PC-3 (cell line): ENCODE measurements around the gene PLIN5. TPM values are rescaled to one million over a fixed set of nuclear protein-coding genes. Genes with fewer than 3 reads are reported as not detected.
A peak's percentile ranks its signal among the peaks of the same experiment; 100 is the strongest.

ENCODE experiments used
- ATAC-seq: fragments of 200-7000 bp; cut with Tn5 transposase; 2 replicates; pipeline ENCODE4 v1.9.1; 2020; ENCODE audit warnings: mild to moderate bottlenecking, moderate library complexity
- BruUV-seq: library from RNA; stranded (reverse); fragments of 400-500 nt; replicated peaks from 2 replicates; lab custom pipeline; 2021; lab: Mats Ljungman, UMichigan
- CTCF ChIA-PET: fragments of 300-600 bp; sonication (Branson Sonifier 250); formaldehyde crosslinking; loops from one replicate; lab custom pipeline; 2022; ENCODE audit warnings: antibody characterized with exemption; lab: Charles Lee
- POLR2A ChIA-PET: fragments of 300-600 bp; sonication (Branson Sonifier 250); formaldehyde crosslinking; loops from one replicate; lab custom pipeline; 2022; ENCODE audit warnings: antibody characterized with exemption; ENCODE audit not compliant: unreplicated experiment; lab: Charles Lee
- DNase-seq: peaks from one replicate; pipeline ENCODE4 v3.0.0-alpha.2; 2015
- H2AFZ ChIP-seq: fragments of 300-600 bp; sonication (generic); 2 replicates; pipeline ENCODE4 v1.6.0; 2016; ENCODE audit warnings: antibody characterized with exemption, low read length
- H3F3A ChIP-seq: fragments of 300-600 bp; sonication (generic); one replicate; pipeline ENCODE4 v1.6.0; 2017; ENCODE audit warnings: antibody characterized with exemption, low read length, control low read depth, mild to moderate bottlenecking; ENCODE audit not compliant: unreplicated experiment
- H3K27ac ChIP-seq: fragments of 300-600 bp; sonication (generic); 2 replicates; pipeline ENCODE4 v1.5.1; 2016; ENCODE audit warnings: mild to moderate bottlenecking, low read length
- H3K27me3 ChIP-seq: fragments of 300-600 bp; sonication (generic); 2 replicates; pipeline ENCODE4 v1.6.1; 2016; ENCODE audit warnings: low read length, mixed read lengths
- H3K36me3 ChIP-seq: fragments of 300-600 bp; sonication (generic); 2 replicates; pipeline ENCODE4 v1.6.1; 2016; ENCODE audit warnings: low read depth, mixed run types, low read length, mixed read lengths
- H3K4me1 ChIP-seq: fragments of 300-600 bp; sonication (generic); 2 replicates; pipeline ENCODE4 v1.5.1; 2016; ENCODE audit warnings: low read length; ENCODE audit not compliant: insufficient read depth
- H3K4me2 ChIP-seq: fragments of 300-600 bp; sonication (generic); 2 replicates; pipeline ENCODE4 v1.6.0; 2016; ENCODE audit warnings: low read length
- H3K4me3 ChIP-seq: fragments of 300-600 bp; sonication (generic); 2 replicates; pipeline ENCODE4 v1.5.1; 2016; ENCODE audit warnings: mild to moderate bottlenecking, low read length, mixed read lengths
- H3K79me2 ChIP-seq: fragments of 300-600 bp; sonication (generic); 2 replicates; pipeline ENCODE4 v1.6.1; 2017; ENCODE audit warnings: low read length, mixed read lengths
- H3K9ac ChIP-seq: fragments of 300-600 bp; sonication (generic); 2 replicates; pipeline ENCODE4 v1.6.0; 2016; ENCODE audit warnings: mild to moderate bottlenecking, low read length
- H3K9me2 ChIP-seq: fragments of 300-600 bp; sonication (generic); replicated peaks from 2 replicates; pipeline ENCODE4 v1.6.1; 2016; ENCODE audit warnings: mixed run types, low read length, mixed read lengths
- H3K9me3 ChIP-seq: fragments of 300-600 bp; sonication (generic); 2 replicates; pipeline ENCODE4 v1.6.1; 2016; ENCODE audit warnings: low read length, mixed read lengths
- H4K20me1 ChIP-seq: fragments of 300-600 bp; sonication (generic); 2 replicates; pipeline ENCODE4 v1.6.1; 2016; ENCODE audit warnings: low read length, mixed read lengths
- CTCF ChIP-seq: fragments of 300-600 bp; sonication (generic); conservative IDR thresholded peaks from 2 replicates; pipeline ENCODE4 v1.5.1; 2017; ENCODE audit warnings: antibody characterized with exemption, low read depth, mild to moderate bottlenecking, low read length
- EZH2 ChIP-seq: fragments of 300-600 bp; sonication (generic); IDR thresholded peaks from one replicate; pipeline ENCODE4 v1.6.1; 2017; ENCODE audit warnings: antibody characterized with exemption, mild to moderate bottlenecking, low read length; ENCODE audit not compliant: unreplicated experiment
- EZH2phosphoT487 ChIP-seq: fragments of 300-600 bp; sonication (generic); IDR thresholded peaks from 2 replicates; pipeline ENCODE4 v1.6.1; 2018; ENCODE audit warnings: mild to moderate bottlenecking, antibody characterized with exemption, low read length, borderline replicate concordance
- intact Hi-C: fragments of 100-400 bp; cut with micrococcal nuclease; formaldehyde crosslinking; loops from 2 replicates; pipeline ENCODE4 v1.9.0; 2023
- total RNA-seq: library from RNA; depleted of rRNA; stranded (reverse); fragments of >200 nt; gene quantifications from 2 replicates; pipeline ENCODE4 v1.2.3, GENCODE V29; 2014; rRNA removed

Gene PLIN5
- total RNA-seq, 1 experiment from 2014 or later, result 1.2 TPM

- Histone ChIP-seq H3K79me2 (peaks cover 28% of the 10 kb centered on the region), H3K9me3 (no peaks in the 10 kb centered on the region), H2AFZ (no peak overlapping the region), H3K4me3 (peak overlapping the region; percentile 98; the same call in 1 of the 2 replicates), H4K20me1 (no peaks in the 10 kb centered on the region), H3K27ac (no peak overlapping the region), H3K27me3 (no peaks in the 10 kb centered on the region), H3K9me2 (no peaks in the 10 kb centered on the region), H3K36me3 (peaks cover 10% of the 10 kb centered on the region; the same call in 1 of the 2 replicates), H3K4me1 (peaks cover 13% of the 10 kb centered on the region; the same call in 1 of the 2 replicates), H3F3A (no peaks in the 10 kb centered on the region), H3K4me2 (peak overlapping the region; percentile 99), H3K9ac (no peak overlapping the region)
- no peak for TF ChIP-seq EZH2phosphoT487
- TF ChIP-seq CTCF, result no peak
- TF ChIP-seq EZH2, result no peak
- DNase-seq (no peak), ATAC-seq (no peak)
- CTCF ChIA-PET, result no interaction called here
- POLR2A ChIA-PET, result no interaction called here
- intact Hi-C loops, result loop anchor here (5.0 kb wide), 1 partner anchor 43 kb away; the partner anchor contains the start of gene PLIN4
- no TSS peak for BruUV-seq
Measured at GRCh38 chr19:4473763-4474513, 61.1 kb downstream of the PLIN5 start.

DNA sequence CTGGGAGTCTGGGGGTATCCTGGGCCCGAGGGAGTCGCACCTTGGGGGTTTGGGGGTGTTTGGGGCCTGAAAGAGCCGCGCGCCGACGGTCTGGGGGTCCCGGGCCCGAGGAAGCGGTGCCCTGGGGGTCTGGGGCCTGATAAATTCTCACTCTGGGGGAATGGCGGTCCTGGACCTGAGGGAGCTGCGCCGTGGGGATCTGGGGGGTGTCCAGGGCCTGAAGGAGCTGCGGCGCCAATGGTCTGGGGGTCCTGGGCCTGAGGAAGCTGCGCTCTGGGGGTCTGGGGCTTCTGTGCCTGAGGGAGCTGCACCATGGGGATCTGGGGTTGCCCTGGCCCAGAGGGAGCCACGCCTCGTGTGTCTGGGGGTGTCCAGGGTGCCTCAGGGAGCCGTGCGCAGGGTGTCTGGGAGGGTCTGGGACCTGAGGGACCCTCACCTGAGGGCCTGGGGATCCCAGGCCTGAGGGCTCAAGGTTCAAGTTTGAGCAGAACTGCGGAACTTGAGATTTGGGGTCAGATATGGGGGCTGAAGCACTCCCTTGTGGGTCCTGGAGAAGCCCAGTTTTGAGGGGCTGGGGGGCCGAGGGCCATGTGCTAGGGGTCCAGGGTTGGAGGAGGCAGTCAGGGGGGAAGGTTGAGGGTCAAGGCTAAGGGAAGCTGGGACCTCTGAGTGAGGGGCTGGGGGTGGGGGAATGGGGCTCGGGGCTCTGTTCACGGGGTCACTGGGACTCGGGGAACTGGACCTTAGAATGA lies 61.8 kb downstream of the PLIN5 start:
- H2AFZ ChIP-seq, result no peak overlapping the region
- peaks cover 7% of the 10 kb centered on the region; the same call in 1 of the 2 replicates for H3K36me3 ChIP-seq
- no peaks in the 10 kb centered on the region for H3K27me3 ChIP-seq
- peak overlapping the region; percentile 98 for H3K4me3 ChIP-seq
- ChIA-PET CTCF (no interaction called here), POLR2A (no interaction called here)
- H3F3A ChIP-seq, result no peaks in the 10 kb centered on the region
- TF ChIP-seq CTCF (no peak), EZH2 (no peak), EZH2phosphoT487 (no peak)
- no peak for ATAC-seq
- peaks cover 13% of the 10 kb centered on the region; the same call in 1 of the 2 replicates for H3K4me1 ChIP-seq
- no peak overlapping the region for H3K27ac ChIP-seq
- BruUV-seq, result no TSS peak
- intact Hi-C loops, result loop anchor here (5.0 kb wide), 1 partner anchor 44 kb away; the partner anchor contains the start of gene PLIN4
- peak overlapping the region; percentile 89 for H3K9ac ChIP-seq
- no peaks in the 10 kb centered on the region for H3K9me3 ChIP-seq
- DNase-seq, result no peak
- peak overlapping the region; percentile 99 for H3K4me2 ChIP-seq
- H3K9me2 ChIP-seq, result no peaks in the 10 kb centered on the region
- H3K79me2 ChIP-seq, result peaks cover 28% of the 10 kb centered on the region
- H4K20me1 ChIP-seq, result no peaks in the 10 kb centered on the region

Other genes starting within 250 kb of the PLIN5 start
- gene TMIGD2, start 232.8 kb downstream of the PLIN5 start, total RNA-seq, result not detected in 2 replicates
- gene FSD1, start 230.6 kb downstream of the PLIN5 start, total RNA-seq, result 8.7 and 11.3 TPM in 2 replicates
- 71.1 and 72.6 TPM in 2 replicates for gene STAP2, start 196.4 kb downstream of the PLIN5 start, total RNA-seq
- gene MPND, start 191.7 kb downstream of the PLIN5 start, total RNA-seq, result 5.6 and 10.9 TPM in 2 replicates
- 59.8 and 71.1 TPM in 2 replicates for gene SH3GL1, start 134.7 kb downstream of the PLIN5 start, total RNA-seq
- 48.9 and 59.8 TPM in 2 replicates for gene CHAF1A, start 132.6 kb downstream of the PLIN5 start, total RNA-seq
- 64.0 and 86.1 TPM in 2 replicates for gene UBXN6, start 77.4 kb downstream of the PLIN5 start, total RNA-seq
- 111 and 165 TPM in 2 replicates for gene HDGFL2, start 62.9 kb downstream of the PLIN5 start, total RNA-seq
- gene PLIN4, start 16.7 kb downstream of the PLIN5 start, total RNA-seq, result 9.1 and 9.8 TPM in 2 replicates
- 0.23 and 0.51 TPM in 2 replicates for gene LRG1, start 4.8 kb upstream of the PLIN5 start, total RNA-seq
- 7.3 and 9.0 TPM in 2 replicates for gene SEMA6B, start 24.5 kb upstream of the PLIN5 start, total RNA-seq
- 8.3 and 12.0 TPM in 2 replicates for gene TNFAIP8L1, start 104.3 kb upstream of the PLIN5 start, total RNA-seq
- gene MYDGF, start 135.1 kb upstream of the PLIN5 start, total RNA-seq, result 426 and 474 TPM in 2 replicates
- gene DPP9, start 188.6 kb upstream of the PLIN5 start, total RNA-seq, result 129 and 215 TPM in 2 replicates